ENCODE measurements around the gene CBX6.

CBX6 gene

DNA sequence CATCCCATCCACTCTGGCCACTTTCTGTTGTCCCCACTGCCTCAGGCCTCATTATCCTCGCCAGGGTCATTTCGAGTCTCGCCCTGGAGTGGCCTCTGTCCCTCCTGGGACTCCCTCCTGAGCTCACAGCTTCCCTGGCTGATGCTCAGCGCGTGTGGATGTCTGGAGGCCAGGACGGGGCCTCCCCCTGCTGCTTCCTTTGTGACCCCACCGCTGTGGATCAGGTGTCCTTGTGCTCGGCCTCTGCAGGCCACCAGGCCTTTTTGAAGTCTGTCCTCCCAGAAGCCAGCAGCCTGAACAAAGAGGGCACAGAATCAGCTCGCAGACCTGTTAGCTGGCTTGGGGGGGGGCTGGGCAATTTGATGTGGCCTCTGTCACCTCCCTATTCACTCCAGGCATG lies 13.5 kb downstream of the CBX6 start:
- TF ChIP-seq TAF1 (IDR thresholded peaks at IDR 0.05; ENCODE audit: borderline replicate concordance, insufficient read depth, low read length) (no peak), SIN3A (IDR thresholded peaks at IDR 0.05; ENCODE audit: borderline replicate concordance, insufficient read depth, low read length) (no peak), FOXP2 (optimal IDR thresholded peaks at IDR 0.05; ENCODE audit: borderline replicate concordance, extremely low read depth, extremely low read length, insufficient read depth) (no peak), POLR2AphosphoS5 (IDR thresholded peaks at IDR 0.05; ENCODE audit: low read depth, low read length) (no peak)
- TF ChIP-seq, protein P1, sequence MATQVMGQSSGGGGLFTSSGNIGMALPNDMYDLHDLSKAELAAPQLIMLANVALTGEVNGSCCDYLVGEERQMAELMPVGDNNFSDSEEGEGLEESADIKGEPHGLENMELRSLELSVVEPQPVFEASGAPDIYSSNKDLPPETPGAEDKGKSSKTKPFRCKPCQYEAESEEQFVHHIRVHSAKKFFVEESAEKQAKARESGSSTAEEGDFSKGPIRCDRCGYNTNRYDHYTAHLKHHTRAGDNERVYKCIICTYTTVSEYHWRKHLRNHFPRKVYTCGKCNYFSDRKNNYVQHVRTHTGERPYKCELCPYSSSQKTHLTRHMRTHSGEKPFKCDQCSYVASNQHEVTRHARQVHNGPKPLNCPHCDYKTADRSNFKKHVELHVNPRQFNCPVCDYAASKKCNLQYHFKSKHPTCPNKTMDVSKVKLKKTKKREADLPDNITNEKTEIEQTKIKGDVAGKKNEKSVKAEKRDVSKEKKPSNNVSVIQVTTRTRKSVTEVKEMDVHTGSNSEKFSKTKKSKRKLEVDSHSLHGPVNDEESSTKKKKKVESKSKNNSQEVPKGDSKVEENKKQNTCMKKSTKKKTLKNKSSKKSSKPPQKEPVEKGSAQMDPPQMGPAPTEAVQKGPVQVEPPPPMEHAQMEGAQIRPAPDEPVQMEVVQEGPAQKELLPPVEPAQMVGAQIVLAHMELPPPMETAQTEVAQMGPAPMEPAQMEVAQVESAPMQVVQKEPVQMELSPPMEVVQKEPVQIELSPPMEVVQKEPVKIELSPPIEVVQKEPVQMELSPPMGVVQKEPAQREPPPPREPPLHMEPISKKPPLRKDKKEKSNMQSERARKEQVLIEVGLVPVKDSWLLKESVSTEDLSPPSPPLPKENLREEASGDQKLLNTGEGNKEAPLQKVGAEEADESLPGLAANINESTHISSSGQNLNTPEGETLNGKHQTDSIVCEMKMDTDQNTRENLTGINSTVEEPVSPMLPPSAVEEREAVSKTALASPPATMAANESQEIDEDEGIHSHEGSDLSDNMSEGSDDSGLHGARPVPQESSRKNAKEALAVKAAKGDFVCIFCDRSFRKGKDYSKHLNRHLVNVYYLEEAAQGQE (IDR thresholded peaks at IDR 0.05; ENCODE audit: insufficient read depth in 1 of 2, low read depth in 2 of 2, low read length in 2 of 2): no peak

DNA sequence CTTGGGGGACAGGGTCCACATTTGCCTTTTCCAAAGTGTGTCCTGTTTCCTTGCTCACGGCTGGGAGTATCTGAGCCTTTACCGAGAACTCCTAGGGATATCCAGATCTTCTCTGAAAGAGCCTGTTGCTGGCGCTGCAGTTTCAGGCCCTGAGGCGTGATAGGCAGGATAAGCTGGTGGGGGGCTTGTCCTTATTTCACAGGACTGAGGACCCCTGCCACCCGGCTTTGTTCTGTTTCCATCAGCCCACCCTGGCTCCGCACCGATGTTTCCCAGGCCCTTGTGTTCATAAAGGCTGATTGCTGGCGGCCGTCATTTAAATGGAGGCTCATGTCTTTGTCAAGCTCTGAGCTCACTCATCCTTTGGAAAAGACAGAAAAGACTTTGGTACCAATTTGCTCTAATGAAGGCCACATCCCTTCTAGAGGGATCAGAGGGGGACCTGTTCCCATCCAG lies 18.8 kb downstream of the CBX6 start:
- TF ChIP-seq SIN3A (IDR thresholded peaks at IDR 0.05; ENCODE audit: borderline replicate concordance, insufficient read depth, low read length): no peak
- no peak for TF ChIP-seq TAF1 (IDR thresholded peaks at IDR 0.05; ENCODE audit: borderline replicate concordance, insufficient read depth, low read length)
- TF ChIP-seq FOXP2 (optimal IDR thresholded peaks at IDR 0.05; ENCODE audit: borderline replicate concordance, extremely low read depth, extremely low read length, insufficient read depth): no peak
- TF ChIP-seq, protein P1 (IDR thresholded peaks at IDR 0.05; ENCODE audit: insufficient read depth in 1 of 2, low read depth in 2 of 2, low read length in 2 of 2): no peak
- no peak for TF ChIP-seq POLR2AphosphoS5 (IDR thresholded peaks at IDR 0.05; ENCODE audit: low read depth, low read length)

DNA sequence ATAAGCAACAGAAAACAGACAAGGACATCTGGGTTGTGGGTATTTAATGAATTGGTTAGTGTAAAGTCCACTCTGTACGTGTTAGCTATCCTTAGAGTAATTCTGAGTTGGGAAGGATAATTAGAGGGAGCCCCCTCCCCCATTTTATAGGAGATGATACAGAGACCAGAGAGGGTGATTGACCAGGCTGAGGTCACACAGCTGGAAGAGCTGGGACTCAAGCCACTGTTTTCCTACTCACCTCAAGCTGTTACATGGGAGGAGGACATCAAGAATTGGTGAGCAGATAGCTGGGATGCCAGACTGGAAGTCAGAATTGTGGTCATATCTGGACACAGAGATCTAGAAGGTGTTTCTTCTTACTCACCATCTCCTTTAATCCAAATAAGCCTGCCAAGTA lies 19.5 kb downstream of the CBX6 start:
- TF ChIP-seq, protein P1 (IDR thresholded peaks at IDR 0.05; ENCODE audit: insufficient read depth in 1 of 2, low read depth in 2 of 2, low read length in 2 of 2): no peak
- no peak for TF ChIP-seq POLR2AphosphoS5 (IDR thresholded peaks at IDR 0.05; ENCODE audit: low read depth, low read length)
- TF ChIP-seq TAF1 (IDR thresholded peaks at IDR 0.05; ENCODE audit: borderline replicate concordance, insufficient read depth, low read length): no peak
- TF ChIP-seq FOXP2 (optimal IDR thresholded peaks at IDR 0.05; ENCODE audit: borderline replicate concordance, extremely low read depth, extremely low read length, insufficient read depth): no peak
- TF ChIP-seq SIN3A (IDR thresholded peaks at IDR 0.05; ENCODE audit: borderline replicate concordance, insufficient read depth, low read length): no peak

DNA sequence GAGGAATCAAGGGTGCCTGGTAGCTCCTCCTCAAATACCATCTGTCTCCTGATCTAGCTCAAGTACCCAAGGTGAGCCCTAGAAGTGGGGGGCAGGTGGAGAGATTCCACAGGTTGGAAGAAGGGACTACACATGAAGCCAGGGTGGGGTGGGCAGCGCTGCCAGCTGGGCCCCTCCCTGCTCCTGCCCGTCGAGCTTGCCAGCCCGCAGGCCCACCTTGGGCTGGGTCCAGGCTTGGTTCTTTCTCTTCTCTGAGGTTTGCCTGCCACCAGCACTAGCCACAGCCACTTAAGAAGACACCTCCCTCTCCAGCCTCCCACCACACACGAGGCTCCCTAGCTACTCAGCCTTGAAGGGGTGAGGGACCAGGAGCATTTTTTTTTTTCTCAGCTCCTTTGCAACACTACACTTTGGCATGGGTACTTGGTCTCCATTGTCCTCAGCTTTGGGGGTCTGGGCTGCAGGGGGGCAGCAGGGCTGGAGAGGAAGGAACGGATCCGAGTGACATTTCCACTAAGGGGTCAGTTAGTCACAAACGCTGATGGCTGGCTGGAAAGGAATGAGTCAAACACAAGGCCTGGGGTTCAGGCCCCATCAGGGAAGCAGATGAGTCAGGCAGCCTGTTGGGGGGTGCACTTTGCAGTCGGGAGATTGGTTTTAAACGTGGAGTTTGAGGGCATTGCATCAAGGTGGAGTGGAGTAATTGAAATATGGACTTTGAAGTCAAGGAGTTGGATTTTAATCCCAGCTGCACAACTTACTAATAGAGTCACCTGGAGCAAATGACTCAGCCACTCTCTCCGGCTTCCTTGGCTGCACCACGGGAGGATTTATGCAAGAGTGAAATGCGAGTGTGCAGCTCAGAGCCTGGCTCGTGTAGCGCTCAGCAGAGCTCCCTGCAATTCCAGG lies 20.8 kb downstream of the CBX6 start:
- TF ChIP-seq, protein P1 (IDR thresholded peaks at IDR 0.05; ENCODE audit: insufficient read depth in 1 of 2, low read depth in 2 of 2, low read length in 2 of 2): no peak
- TF ChIP-seq FOXP2 (optimal IDR thresholded peaks at IDR 0.05; ENCODE audit: borderline replicate concordance, extremely low read depth, extremely low read length, insufficient read depth): no peak
- no peak for TF ChIP-seq TAF1 (IDR thresholded peaks at IDR 0.05; ENCODE audit: borderline replicate concordance, insufficient read depth, low read length)
- TF ChIP-seq POLR2AphosphoS5 (IDR thresholded peaks at IDR 0.05; ENCODE audit: low read depth, low read length): no peak
- TF ChIP-seq SIN3A (IDR thresholded peaks at IDR 0.05; ENCODE audit: borderline replicate concordance, insufficient read depth, low read length): no peak

Data from PFSK-1 (cell line).